HG02981 (cell line): Measurements from ENCODE around the gene PRPSAP2.
"Not testable (repeated sequence)": the region's sequence is repeated elsewhere in the genome, so short reads cannot be mapped to it uniquely, and the experiment has no call there.

Experiments
- ATAC-seq: cut with Tn5 transposase; IDR thresholded peaks from one replicate; pipeline ENCODE4 v1.9.1; 2021; ENCODE audit warnings: mild to moderate bottlenecking, moderate library complexity; ENCODE audit not compliant: unreplicated experiment

PRPSAP2 gene

DNA sequence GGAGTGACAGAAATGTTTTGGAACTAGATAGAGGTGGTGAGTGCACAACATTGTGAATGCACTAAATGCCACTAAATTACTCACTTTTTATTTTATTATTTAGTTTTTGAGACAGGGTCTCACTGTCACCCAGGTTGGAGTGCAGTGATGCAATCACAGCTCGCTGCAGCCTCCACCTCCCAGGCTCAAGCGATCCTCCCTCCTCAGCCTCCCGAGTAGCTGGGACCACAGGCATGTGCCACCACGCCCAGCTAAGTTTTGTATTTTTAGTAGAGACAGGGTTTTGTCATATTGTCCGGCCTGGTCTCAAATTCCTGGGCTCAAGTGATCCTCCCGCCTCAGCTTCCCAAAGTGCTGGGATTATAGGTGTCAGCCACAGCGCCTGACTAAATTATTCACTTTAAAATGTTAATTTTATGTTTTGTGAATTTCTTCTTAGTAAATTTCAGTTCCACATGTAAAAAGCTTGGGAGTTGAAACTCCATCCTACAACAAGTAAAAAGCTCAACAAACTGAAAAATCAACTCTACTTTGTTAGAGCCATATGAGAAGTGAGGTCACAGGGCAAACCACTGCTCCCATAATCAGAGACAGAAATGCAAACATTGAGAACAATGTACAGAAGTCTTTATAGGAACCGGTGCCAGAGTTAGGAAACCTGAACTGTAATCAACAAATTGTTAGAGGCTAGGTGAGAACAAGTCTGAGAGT is 80.2 kb downstream of the PRPSAP2 start:
- ATAC-seq = no peak

DNA sequence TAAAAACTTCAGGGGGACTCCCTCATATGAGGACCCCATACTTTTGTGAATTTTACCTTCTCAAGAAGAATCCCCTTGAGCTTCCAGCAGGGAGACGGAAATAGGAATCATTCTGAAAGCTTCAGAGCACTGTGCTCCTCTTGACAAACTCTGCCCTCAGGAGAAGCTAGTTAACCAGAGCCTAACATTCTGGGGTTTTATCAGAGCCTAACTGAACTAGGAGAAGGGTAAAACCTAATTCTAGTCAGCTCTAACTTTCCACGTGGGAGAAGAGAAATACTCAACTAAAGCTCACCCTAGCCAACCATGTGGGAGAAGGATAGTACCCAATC is 80.7 kb downstream of the PRPSAP2 start:
- ATAC-seq = no peak

DNA sequence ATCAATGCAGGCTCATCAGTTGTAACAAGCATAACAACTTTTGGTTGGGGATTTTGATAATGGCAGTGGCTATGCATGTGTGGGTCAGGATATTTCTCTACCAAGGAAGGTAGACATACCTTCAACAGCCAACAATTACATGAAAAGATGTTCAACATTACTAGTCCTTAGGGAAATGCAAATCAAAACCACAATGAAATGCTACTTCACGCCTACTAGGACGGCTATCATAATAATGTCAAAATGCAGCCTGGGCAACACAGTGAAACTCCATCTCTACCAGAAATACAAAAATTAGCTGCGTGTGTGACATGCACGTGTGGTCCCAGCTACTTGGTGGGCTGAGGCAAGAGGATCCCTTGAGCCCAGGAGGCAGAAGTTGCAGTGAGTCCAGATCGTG is 86.7 kb downstream of the PRPSAP2 start:
- no peak for ATAC-seq

DNA sequence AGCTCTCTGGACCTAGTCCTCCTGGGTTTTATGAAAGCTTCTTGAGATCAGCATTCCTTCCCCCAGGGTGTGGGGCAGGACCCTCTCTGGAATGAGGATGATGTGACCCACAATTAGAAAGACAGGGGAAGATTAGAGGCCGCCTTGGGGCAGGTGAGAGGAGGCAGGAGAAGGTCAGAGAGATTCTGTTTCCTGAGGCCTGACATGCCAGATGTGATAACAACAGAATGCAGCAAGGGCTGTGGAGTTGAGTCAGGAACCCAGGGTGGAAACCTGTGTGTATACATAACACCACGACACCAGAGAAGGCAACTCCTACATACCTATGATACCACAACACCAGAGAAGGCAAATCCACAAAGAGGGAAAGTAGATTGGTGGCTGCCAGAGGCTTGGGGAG is 88.6 kb downstream of the PRPSAP2 start:
- no peak for ATAC-seq

DNA sequence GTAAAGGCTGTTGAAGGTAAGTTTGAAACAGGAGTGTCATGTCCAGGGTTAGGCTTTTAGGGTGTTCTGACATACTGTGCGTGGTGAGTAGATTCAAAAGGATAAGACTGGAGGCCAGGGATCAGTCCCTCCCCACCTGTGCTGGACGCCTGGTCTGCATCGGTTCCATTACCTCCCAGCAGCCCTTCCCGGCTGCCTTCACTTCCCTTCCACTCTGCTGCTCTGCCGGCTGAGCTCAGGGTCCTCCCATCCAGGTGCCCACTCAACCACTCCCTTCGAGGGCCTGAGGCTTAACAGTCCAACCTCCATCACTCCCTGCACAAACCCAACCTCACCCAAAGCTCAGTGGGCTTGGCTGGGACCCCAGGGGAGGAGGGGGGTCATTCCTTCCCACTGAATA is 89.9 kb downstream of the PRPSAP2 start:
- no peak for ATAC-seq

DNA sequence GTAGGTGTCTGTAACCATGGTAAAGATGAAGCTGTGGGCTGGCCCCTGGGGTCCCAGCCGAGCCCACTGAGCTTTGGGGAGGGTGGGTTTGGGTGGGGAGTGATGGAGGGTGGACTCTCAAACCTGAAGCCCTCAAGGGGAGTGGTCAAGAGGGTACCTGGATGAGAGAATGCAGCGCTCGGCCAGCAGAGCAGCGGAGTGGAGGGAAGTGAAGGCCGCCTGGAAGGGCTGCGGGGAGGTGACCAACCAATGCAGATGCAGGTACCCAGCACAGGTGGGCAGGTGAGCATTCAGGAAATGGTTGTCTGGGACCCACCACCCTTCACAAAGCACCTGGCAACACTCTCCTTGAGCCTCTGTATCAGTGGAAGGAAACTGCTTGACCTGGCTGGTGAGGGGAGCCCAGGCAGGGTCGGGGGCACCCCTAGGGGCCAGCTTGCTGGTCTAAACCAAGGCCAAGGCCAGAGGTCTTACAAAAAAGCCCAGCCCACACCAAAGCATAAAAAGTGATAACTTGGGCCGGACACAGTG is 90.6 kb downstream of the PRPSAP2 start:
- no peak for ATAC-seq

DNA sequence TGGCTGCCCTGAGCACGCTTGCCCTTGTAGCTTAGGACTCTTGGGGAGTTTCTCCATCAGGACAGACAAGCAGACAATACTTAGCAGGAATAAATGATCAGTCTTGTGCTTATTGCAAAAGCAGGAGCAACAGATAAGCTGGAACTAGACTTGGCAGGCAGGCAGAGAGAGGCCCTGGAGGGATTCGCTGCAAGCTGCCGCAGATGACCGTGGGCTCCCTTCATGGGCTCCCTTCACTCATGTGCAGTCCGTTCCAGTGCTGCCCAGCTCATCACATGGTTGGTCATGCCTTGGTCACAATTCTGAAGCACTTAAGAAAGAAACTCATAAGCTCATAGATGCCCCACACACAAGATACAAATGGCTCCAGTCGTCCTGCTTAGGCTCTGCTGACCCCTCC is 91.6 kb downstream of the PRPSAP2 start:
- no peak for ATAC-seq

DNA sequence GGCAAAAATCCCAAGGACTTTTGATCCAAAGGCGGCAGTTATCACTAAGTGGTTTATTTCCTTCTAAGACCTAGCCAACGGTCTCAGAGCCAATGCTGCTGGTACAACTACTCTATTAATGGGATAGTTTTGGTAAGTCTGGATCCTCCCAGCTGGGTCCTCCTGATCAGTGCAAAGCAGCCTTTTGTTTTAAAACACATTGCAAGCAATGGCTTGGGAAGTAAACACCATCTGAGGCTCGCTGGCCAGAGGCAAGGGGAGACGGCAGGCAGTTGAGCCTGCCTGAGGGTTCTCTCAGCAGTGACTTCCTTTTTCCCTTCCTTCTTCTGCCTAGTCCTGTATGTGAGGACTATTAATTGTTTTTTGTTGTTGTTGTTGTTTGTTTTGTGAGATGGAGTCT is 92.4 kb downstream of the PRPSAP2 start:
- no peak for ATAC-seq

DNA sequence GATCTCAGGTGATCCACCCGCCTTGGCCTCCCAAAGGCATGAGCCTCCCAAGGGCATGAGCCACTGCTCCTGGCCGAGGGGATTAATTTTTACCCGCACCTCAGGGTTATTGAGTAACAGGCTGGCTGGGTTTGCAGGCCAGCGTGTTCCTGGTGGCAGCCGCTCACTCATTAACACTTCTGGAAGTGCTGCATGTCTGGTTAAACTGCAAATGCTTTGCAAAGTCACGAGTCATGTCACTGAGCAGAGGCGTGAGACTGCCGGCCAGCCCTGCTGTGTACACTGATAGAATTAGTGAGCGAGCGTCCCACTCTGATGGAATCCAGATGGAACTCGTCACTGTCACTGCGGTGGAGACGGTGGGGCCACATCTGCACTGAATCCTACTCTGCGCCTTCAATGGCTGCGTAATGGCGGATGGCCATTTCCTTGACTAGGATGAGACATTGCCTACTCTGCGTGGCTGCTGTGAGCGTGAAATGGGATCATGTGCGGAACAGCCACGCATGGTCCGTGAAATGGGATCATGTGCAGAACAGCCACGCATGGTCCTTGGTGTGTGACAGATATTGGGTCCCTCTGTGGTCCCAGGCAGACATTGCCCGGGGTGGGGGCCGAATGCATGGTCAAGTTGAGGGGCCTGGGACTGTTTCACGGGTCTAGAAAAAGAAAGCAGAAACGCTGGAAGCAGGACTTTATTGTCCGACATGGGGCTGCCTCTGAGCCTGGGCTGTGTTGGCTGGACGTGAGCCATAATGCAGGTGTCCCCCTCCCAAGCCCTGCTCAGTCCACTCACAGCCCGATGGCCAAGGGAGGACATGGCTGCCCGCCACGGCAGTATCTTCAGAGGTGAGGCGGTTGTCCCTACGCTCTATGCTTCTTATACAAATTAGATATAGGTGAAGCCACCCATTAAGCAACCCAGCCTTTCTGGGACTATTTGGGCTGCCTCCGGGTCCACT is 93.3 kb downstream of the PRPSAP2 start:
- no peak for ATAC-seq

DNA sequence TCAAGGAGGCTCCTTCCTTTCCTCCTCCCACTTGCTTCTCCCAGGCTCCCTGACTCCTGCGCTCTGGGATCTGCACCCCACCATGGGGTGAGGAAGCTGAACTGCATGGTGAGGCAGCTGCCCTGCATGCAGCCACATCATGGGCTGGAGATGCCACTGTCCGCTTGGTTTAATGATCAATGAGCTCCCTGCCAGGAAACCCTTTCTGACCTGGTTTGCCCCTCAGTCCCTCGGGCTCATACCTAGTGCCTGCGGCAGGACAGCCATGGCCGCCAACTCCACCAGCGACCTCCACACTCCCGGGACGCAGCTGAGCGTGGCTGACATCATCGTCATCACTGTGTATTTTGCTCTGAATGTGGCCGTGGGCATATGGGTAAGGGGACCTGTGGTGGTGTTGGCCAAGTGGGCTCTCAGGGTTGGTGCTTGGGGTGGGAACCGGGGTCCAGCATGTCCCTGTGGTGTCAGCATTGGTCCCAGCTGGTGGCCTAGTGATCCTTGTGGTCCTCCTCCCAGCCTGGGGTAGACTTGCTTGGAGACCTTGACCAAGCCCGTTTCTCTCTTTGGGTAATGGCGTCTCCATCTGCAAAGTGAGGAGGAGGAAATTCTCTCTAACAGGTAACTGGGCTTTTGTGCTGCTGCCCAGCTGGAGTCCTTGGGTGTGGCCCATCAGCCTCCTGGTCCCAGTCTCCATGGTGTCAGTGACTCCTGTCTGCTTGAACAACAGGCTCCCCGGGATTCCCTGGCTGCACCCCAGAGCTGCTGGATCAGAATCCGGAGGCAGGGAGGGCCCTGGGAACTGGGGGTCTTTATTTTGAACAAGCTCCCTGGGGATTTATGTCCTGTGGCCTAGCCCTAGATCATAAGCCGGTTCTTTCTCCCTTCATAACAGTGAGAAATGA is 94.3 kb downstream of the PRPSAP2 start, which contains the start of gene SLC5A10:
SLC5A10 (plus strand) TSS at position 225 of the 902 bp plus-strand sequence; CDS start at position 266, 41 bp downstream.
- no peak for ATAC-seq

DNA sequence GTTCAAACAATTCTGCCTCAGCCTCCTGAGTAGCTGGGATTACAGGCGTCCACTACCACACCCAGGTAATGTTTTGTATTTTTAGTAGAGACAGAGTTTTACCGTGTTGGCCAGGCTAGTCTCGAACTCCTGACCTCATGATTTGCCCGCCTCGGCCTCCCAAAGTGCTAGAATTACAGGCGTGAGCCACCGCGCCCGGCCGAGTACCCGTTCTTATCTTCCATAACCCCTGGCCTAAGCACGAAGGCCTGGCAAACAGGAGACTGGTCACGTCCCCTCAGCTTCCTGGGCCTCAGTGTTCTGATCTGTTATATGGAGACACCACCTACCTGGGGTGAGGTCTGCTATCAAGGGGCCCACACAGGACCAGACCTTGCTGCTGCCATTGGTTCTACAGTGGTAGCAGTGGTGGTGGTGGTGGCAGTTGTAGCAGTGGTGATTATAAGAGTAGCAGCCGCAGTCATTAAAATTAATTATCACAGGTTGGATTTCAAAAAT is 95.3 kb downstream of the PRPSAP2 start:
- no peak for ATAC-seq

DNA sequence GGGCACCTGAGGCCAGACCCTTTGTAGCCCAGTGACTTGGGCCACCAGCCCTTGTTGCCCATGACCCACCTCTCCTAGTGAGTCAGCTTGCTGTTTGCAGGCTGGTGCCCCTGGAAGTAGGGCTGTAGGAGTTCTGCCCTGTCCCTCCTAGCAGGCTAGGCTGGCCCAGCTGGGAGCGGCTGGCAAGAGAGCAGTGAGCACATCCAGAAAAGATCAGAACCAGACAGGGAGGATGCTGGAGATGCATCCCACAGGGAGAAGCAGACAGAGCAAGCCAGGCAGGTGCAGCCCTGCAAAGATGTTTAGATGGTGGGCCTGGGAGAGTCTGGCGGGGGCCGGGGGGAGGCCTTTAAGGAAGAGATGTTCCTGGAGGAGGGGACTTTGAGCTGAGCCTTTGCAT is 96.4 kb downstream of the PRPSAP2 start:
- no peak for ATAC-seq

DNA sequence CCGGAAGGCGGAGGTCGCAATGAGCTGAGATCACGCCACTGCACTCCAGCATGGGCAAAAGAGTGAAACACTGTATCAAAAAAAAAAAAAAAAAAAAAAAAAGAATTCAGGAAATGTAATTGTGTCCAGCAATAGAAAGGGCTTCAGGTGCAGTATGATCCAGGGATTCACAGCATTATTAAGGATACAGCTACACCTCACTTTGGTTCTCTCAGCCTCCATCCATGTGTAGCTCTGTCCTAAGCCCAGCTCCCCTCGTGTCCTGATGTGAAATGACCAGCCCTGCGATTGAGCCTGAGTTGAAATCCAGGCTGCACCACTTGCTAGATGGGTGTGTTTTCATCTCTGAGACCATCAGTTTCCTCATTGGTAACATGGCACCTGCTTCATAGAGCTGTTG is 97.1 kb downstream of the PRPSAP2 start:
- ATAC-seq = no peak

DNA sequence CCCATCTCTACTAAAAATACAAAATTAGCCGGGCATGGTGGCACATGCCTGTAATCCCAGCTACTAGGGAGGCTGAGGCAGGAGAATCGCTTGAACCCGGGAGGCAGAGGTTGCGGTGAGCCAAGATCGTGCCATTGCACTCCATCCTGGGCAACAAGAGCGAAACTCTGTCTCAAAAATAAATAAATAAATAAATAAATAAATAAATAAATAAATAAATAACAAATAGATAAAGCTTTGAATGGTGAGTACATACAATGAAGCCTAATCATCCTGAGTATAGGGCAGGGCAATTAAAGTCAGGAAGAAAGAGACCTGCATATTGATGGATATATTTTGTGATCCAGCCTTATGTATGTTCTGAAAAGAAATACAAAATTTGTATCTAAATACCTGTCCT is 98.1 kb downstream of the PRPSAP2 start:
- ATAC-seq = not testable (repeated sequence)

DNA sequence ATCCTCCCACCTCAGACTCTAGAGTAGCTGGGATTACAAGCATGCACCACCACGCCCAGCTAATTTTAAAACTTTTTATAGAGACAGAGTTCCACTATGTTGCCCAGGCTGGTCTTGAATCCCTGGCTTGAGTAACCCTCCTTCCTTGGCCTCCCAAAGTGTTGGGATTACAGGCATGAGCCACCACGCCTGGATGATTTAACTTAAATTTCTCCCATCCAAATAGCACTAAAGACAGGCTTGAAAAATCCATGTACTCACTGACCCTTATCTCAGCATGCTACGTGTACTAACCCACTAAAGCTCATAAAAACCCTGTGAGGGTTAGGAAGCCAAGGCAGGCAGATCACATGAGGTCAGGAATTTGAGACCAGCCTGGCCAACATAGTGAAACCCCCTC is 98.7 kb downstream of the PRPSAP2 start:
- ATAC-seq = no peak

DNA sequence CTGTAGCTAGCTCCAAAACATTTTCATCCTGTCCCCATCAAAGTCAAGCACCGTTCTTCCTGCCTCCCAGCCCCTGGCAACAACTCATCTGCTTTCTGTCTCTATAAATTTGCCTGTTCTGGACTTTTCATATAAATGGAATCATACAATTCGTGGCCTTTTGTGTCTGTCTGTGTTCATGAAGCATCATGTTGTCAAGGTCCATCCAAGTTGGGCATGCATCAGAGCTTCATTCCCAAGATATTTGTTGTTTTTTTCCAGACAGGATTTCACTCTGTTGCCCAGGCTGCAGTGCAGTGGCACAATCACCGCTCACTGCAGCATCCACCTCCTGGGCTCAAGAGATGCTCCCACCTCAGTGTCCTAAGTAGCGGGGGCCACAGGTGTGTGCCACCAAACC is 99.9 kb downstream of the PRPSAP2 start:
- no peak for ATAC-seq

DNA sequence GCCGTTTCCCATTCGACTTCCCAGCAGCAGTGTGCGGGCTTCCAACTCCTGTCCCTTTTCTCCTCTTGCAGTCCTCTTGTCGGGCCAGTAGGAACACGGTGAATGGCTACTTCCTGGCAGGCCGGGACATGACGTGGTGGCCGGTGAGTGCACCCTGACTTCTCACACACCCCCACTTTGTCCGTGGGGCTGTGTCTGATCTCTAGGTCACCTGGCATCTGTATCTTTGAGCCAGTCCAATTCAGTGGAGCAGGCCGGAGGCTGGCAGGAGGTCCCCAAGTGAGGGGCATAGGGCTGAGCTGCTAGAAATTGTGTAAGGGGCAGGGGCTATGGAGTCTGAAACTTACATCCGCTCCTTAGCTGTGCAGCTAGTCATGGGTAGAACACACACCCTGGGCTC is 100.7 kb downstream of the PRPSAP2 start:
- ATAC-seq = no peak

DNA sequence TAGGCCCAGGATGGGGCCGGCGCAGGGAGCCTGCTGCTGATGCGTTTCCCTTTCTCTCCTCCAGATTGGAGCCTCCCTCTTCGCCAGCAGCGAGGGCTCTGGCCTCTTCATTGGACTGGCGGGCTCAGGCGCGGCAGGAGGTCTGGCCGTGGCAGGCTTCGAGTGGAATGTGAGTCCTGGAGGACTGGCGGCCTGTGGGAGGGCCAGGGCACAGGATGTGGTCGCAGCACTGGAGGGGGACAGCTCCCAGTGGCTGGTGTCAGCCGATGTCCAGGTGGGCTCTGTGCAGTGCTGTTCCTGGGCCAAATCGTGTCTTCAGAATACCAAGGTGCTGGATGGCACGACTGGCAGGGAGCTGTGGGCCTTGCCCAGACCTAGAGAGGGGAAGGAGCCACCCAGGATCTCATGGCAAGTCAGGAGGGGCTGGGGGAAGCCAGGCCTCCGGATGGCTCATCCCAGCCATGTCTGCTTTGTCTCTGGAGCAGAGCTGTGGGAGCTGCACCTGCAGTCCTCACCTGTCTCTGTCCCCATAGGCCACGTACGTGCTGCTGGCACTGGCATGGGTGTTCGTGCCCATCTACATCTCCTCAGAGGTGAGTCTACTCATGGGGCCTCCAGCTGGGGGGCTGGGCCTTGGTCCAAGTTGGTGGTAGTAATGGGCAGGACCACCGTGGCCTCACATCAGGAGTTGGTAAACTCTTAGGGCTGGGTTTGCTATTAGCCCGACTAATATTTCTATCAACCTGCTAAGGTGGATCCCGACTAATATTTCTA is 101.3 kb downstream of the PRPSAP2 start:
- no peak for ATAC-seq

DNA sequence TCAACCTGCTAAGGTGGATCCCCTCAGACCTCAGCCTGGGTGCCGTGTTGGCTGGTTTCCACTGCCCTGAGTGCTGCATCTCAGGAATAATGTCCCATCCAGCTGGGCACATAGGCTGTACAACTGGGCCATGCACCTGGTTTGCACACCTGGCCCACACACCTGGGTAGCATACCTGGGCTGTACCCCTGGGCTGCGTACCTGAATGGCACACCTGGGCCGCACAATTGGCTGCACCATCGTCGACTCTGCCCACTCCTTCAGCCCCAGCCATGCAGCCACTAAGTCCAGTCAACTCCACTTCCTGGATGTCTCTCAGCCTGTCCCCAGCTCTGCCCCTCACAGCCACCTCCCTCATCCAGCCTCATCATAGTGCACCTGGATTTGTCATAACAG is 101.9 kb downstream of the PRPSAP2 start:
- no peak for ATAC-seq

DNA sequence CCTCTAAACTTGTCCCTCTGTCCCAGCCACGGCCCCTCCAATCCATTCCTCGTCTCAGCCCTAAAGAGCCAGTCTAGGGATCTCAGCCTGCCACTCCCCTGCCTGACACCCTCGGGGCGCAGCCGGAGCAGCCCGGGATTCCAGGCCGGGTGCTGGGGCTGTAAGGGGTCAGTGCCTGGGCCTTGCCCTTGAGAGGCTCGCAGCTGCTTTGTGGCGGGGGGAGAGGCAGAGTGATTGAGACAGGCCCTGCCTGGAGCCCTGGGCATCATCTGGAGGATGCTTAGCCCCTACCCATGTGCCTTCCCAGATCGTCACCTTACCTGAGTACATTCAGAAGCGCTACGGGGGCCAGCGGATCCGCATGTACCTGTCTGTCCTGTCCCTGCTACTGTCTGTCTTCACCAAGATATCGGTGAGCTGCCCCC is 102.3 kb downstream of the PRPSAP2 start:
- no peak for ATAC-seq
